Loucy (cell line): ENCODE results near the gene CD300A.
A peak's percentile ranks its signal among the peaks of the same experiment; 100 is the strongest.

Experiments used
- H2AFZ ChIP-seq: fragments of 200-600 bp; sonication (generic); 2 replicates; pipeline ENCODE4 v1.6.0; 2016; ENCODE audit warnings: antibody characterized with exemption, mild to moderate bottlenecking, low read length, moderate library complexity
- H3F3A ChIP-seq: fragments of 200-600 bp; 2 replicates; pipeline ENCODE4 v1.6.0; 2016; ENCODE audit warnings: antibody characterized with exemption, low read depth, mild to moderate bottlenecking
- H3K27me3 ChIP-seq: fragments of 200-600 bp; sonication (generic); 2 replicates; pipeline ENCODE4 v1.6.1; 2014; ENCODE audit warnings: low read length, mild to moderate bottlenecking; ENCODE audit not compliant: insufficient read depth, poor library complexity, severe bottlenecking
- H3K36me3 ChIP-seq: fragments of 200-600 bp; sonication (generic); 2 replicates; pipeline ENCODE4 v1.6.1; 2016; ENCODE audit warnings: low read length; ENCODE audit not compliant: insufficient read depth
- H3K4me1 ChIP-seq: fragments of 200-600 bp; sonication (generic); 2 replicates; pipeline ENCODE4 v1.5.1; 2014; ENCODE audit warnings: low read length, mild to moderate bottlenecking; ENCODE audit not compliant: insufficient read depth, poor library complexity, severe bottlenecking
- H3K4me2 ChIP-seq: fragments of 200-600 bp; sonication (generic); 2 replicates; pipeline ENCODE4 v1.6.0; 2014; ENCODE audit warnings: antibody characterized with exemption, low read length, low read depth, mild to moderate bottlenecking; ENCODE audit not compliant: poor library complexity, severe bottlenecking
- H3K4me3 ChIP-seq: fragments of 200-600 bp; sonication (generic); 2 replicates; pipeline ENCODE4 v1.5.1; 2014; ENCODE audit warnings: low read length, mild to moderate bottlenecking, mixed read lengths; ENCODE audit not compliant: poor library complexity, severe bottlenecking
- H3K79me2 ChIP-seq: fragments of 200-600 bp; sonication (generic); 2 replicates; pipeline ENCODE4 v1.6.1; 2014; ENCODE audit warnings: low read length; ENCODE audit not compliant: insufficient read depth
- H3K9ac ChIP-seq: fragments of 200-600 bp; sonication (generic); 2 replicates; pipeline ENCODE4 v1.6.0; 2014; ENCODE audit warnings: mild to moderate bottlenecking, low read depth, low read length, moderate library complexity; ENCODE audit not compliant: poor library complexity, severe bottlenecking
- H3K9me2 ChIP-seq: fragments of 200-600 bp; sonication (generic); replicated peaks from 2 replicates; pipeline ENCODE4 v1.6.1; 2016; ENCODE audit warnings: low read depth, low read length, mixed read lengths
- H3K9me3 ChIP-seq: fragments of 200-600 bp; sonication (generic); 2 replicates; pipeline ENCODE4 v1.6.1; 2014; ENCODE audit warnings: mild to moderate bottlenecking, antibody characterized with exemption, low read length, low read depth; ENCODE audit not compliant: insufficient read depth
- H4K20me1 ChIP-seq: fragments of 200-600 bp; sonication (generic); 2 replicates; pipeline ENCODE4 v1.6.0; 2014; ENCODE audit warnings: antibody characterized with exemption, low read length, mild to moderate bottlenecking; ENCODE audit not compliant: insufficient read depth, poor library complexity, severe bottlenecking
- CTCF ChIP-seq: fragments of 200-600 bp; sonication (generic); conservative IDR thresholded peaks from 2 replicates; pipeline ENCODE4 v1.5.1; 2014; ENCODE audit warnings: mild to moderate bottlenecking, antibody characterized with exemption, low read length
- EZH2phosphoT487 ChIP-seq: fragments of 200-600 bp; IDR thresholded peaks from 2 replicates; pipeline ENCODE4 v1.6.1; 2018; ENCODE audit warnings: antibody characterized with exemption, mild to moderate bottlenecking, moderate library complexity, borderline replicate concordance

The CD300A gene

GRCh38 chr17:74435775-74436359 is 30.6 kb upstream of the CD300A start:
- Histone ChIP-seq H4K20me1 (no peaks in the 10 kb centered on the region), H3K4me3 (no peak overlapping the region), H3K36me3 (no peaks in the 10 kb centered on the region), H2AFZ (no peak overlapping the region), H3K9me2 (no peaks in the 10 kb centered on the region), H3K9me3 (peaks cover 4% of the 10 kb centered on the region), H3K4me2 (no peak overlapping the region), H3K79me2 (no peaks in the 10 kb centered on the region), H3K27me3 (no peaks in the 10 kb centered on the region), H3K9ac (no peak overlapping the region), H3K4me1 (no peaks in the 10 kb centered on the region), H3F3A (no peaks in the 10 kb centered on the region)
- no peak for TF ChIP-seq EZH2phosphoT487
- TF ChIP-seq CTCF: no peak

GRCh38 chr17:74437702-74438101 is 28.7 kb upstream of the CD300A start:
- Histone ChIP-seq H3K27me3 (no peaks in the 10 kb centered on the region), H3K9me2 (no peaks in the 10 kb centered on the region), H3K4me2 (no peak overlapping the region), H3K79me2 (no peaks in the 10 kb centered on the region), H3K9me3 (peaks cover 4% of the 10 kb centered on the region), H2AFZ (no peak overlapping the region), H3K36me3 (no peaks in the 10 kb centered on the region), H3K4me1 (no peaks in the 10 kb centered on the region), H3K4me3 (no peak overlapping the region), H3F3A (no peaks in the 10 kb centered on the region), H4K20me1 (no peaks in the 10 kb centered on the region), H3K9ac (no peak overlapping the region)
- TF ChIP-seq EZH2phosphoT487 (no peak), CTCF (peak; percentile 90)

GRCh38 chr17:74439691-74440567 is 26.5 kb upstream of the CD300A start:
- Histone ChIP-seq H3K4me2 (no peak overlapping the region), H3K9me2 (no peaks in the 10 kb centered on the region), H3K9me3 (peaks cover 4% of the 10 kb centered on the region), H3K9ac (no peak overlapping the region), H3K4me1 (no peaks in the 10 kb centered on the region), H3K4me3 (no peak overlapping the region), H2AFZ (no peak overlapping the region), H3K36me3 (no peaks in the 10 kb centered on the region), H3F3A (no peaks in the 10 kb centered on the region), H3K79me2 (no peaks in the 10 kb centered on the region), H4K20me1 (no peaks in the 10 kb centered on the region), H3K27me3 (no peaks in the 10 kb centered on the region)
- no peak for TF ChIP-seq EZH2phosphoT487
- TF ChIP-seq CTCF: no peak
